Stimulated activated CD8-positive, alpha-beta memory T cell treated with anti-CD3 and anti-CD28 coated beads, Interleukin-4, amount 100 ng/mL, for 1 hour (primary cell): Measurements from ENCODE around the gene JMJD7.

ENCODE experiments used
- DNase-seq, 2 donors: peaks; one replicate each; pipeline ENCODE4 v3.0.0-alpha.2; 2020; ENCODE audit warnings: low read depth in 2 of 2, low spot score in 1 of 2

JMJD7 gene

DNA sequence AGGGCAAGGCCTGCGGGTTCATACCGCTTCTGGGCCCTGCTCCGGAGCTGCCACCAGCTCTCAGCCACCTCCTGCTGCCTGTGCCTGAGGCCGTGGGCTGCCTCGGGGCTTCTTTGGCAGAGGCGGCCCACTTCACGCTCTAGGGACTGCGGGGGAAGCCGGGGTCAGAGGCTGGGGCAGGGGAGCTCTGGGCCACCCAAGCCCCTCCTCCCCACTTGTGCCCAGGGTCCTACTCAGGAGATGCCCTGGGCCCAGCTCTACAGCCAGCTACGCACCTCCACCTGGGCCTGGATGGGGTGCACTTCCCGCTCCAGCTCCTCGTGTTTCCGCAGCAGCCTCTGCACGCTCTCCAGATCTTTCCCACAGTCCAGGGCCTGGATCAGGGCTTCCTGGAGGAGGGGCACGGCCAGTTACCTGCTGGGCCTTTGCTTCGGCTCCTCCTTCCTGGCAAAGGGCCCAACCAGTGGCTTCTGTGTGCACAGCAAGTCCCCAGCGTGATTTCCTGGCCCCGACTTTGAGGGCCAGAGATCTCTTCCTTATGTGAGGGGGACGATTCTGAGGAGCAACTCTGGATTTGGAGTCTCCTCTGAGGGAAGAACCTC, 34.7 kb downstream of the JMJD7 start:
- DNase-seq = no peak

DNA sequence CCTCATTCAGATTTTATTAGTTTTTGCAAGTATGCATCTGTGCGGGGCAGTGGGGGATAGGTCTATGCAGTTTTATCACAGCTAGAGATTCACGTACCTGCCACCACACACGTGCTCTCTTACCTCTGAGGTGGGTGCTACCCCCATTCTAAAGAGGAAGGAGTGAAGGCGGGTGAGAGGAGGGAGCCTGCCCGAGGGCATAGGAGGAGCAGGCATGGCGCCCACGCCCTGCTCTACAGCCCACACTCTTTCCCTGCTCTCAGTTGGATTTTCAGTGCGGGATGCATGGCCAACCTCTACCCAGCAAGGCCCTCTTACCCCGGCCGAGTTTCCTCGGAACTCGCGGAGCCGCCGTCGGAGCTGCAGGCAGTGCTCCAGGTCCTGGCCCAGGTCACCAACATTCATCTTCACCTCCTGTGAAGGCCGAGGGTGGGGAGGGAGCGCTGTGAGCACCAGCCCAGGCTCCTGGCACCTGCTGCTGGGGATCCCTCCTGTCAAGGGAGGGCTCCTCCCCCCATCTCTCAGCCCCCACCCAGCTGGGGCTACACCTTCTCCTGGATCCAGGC, 37.7 kb downstream of the JMJD7 start:
- DNase-seq = no peak

DNA sequence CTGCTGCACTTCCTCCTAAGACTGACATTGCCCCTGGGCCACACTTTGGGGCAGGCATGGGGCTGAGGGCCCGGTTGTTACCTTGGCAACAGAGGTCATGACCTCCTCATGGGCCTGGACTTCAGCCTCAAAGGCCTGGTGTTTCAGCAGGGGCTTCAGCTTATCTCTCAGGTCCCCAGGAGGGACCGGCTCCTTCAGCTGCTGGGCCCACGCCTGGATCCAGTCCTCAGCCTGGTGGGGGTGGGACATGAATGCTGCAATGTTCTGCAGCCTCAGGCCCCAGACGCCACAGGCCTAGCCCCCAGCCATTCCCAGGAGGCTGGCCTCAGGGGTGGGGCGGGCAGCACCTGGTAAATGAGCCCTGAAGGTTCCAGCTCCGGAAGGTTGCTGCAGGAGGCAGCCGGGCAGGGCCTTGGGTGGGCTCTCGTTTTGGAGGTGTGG, 38.4 kb downstream of the JMJD7 start:
- no peak for DNase-seq

DNA sequence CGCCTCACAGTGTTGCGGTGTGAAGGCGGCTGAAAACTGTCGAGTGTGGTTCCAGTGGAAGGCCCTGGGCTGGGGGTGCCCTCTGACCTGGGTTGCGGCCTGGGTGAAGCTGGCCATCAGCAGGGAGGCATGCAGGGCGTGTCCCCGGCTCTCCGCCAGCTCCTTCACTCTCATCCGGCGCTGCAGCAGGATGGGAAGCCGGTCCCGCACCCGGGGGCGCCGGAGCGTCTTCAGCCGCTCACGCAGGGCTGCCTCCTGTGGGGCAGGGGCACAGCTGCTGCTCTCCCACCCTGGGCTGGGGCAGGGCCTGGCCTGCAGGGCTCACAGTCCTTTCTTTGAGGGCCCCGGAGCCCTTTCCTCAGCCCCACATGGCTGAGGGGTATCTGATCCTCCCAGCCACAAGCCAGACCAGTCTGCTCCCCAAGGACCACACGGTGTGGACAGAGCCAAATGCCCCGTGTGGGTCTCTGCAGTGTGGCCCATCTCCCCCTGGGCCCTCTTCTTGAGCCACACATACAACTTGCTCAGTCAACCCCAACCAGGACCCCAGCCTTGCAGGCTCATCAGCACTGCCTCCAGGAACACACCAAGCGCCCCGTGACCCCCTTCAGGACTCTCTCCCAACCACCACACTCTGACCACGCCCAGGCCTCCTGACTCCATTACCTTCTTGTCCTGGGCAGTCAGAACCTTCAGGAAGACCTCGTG, 39.1 kb downstream of the JMJD7 start:
- DNase-seq = no peak

DNA sequence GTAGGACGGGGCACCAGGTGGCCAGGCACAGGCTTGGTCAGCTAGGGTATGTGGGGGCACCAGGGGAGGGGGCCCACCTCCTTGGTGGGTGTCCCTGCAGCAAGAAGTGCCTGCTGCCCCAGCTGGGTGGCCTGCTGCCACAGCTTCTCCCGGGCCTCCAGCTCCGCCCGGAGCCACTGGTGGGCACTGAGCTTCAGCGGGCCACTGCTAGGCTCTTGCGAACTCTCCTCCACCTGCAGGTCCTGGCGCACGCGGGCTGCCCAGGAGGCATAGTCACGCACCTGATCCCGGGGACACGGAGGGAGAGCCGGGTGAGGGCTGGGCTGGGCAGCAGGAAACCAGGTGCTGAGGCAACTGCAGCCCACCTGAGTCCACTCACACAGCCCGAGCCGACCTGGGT, 40.4 kb downstream of the JMJD7 start:
- DNase-seq = no peak

DNA sequence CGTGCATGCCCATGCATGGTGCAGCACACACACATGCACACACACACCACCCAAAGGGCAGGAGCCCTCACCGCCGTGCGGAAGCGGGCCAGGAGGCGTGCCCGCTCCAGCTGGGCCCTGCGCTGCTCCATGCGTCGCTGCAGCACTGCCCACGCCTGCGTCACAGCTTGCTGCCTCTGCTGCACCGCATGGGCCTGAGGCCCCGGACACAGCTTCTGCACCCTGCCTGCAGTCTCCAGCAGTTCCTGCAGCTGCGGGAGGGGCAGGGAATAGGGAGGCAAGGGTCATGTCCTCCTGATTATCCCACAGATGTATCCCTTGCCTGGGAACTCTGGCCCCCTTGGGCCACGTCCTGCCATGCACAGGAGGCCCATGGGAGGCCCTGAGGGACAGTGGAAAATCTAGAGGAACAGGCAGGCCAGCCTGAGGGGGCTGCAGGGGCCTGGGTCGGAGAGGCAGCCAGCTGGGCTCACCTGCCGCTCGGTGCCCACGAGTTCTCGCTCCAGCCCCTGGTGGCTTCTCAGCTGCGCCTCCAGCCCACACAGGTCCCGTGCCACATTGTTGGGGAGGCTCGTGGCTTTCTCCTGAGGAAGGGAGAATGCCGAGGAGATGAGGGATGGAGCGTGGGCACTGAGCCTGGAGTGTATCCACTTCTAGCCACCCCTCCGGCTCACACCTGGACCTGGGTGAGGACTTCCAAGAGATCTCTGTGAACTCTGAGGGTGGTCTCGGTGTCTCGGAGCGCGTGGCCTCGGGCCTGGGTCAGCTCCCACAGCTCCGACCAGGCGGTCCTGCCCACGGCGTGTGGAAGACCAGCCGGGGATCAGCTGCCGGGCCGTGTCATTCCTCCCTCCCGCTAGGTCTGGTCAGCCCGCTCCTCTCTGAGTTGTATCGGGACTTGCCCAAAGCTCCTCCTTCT, 42.1 kb downstream of the JMJD7 start:
- no peak for DNase-seq

DNA sequence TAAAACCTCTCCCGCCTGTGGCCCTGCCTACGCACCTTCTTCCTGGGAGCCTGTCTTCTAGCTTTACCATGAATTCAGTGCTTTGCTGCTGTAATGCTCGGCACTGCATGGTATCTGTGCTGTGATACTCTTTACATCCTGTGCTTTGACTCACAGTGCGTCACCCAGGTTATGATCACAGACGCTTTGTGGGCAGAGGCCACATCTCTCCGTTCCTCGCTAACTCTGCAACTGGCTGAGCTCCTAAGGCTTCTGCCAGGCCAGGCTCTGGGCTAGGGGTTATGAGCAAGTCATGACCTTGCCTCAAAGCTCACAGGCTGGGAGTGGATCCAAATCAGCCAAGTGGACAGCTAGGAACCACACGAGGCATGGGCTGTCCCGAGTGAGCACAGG, 42.8 kb downstream of the JMJD7 start:
- no peak for DNase-seq

DNA sequence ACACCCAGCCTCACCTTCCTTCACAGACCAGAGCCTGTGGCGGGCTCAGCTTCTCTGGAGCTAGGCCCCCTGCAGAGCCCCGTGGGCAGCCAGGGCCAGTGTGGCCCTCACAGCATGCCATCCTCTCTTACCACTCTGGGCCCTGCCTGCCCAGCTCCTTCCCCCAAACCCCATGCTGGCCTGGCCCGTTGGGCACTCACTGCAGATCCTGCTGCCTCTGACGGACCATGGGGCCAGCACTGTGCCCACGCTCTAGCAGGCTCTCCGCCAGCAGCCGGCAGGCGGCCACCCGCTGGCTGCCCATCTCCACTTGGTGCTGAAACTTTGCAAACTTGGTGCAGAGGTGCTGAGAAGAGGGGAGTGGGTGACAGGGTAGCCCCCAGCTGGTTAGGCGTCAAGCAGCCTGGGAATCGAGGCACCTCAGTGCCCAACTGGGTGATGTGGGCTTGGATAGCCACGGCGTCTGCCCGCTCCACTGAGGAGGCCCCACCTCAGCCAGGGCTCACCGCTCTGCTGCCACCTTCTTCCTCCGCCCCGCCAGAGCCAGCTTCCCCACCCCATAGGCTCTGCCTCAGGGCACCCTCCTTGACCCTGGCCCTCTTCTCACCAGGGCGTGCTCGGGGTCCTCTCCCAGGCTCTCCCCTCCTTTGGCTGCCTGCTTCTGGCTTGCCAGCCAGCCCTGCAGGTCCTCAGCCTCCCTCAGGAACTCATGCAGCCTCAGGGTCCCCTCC, 43.4 kb downstream of the JMJD7 start:
- no peak for DNase-seq

DNA sequence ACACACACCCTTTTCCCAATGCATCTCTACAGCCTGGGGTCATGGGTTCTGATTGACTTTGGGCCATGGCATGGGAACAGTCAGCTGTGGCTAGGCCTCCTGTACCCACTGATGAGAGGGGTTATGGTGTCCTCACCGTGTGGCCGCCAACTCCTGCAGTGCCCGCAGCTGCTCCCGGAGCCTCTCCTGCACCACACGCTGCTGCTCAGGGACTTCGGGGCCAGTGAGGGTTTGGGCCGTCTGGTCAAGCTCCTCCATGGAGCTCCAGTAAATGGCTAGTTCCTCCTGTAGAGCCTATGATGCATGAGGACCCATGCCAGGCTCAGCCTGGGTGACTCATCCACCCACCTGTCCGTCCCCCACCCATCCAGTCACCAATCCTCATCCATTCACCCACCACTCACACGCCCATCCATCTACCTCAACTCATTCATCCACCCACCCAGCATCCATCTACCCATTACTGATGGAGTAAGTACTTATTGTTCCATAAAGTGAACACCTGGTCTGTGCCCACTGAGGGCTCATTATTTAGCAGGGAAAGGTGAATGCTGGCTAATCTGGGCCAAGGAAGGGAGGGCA, 44.4 kb downstream of the JMJD7 start:
- no peak for DNase-seq

DNA sequence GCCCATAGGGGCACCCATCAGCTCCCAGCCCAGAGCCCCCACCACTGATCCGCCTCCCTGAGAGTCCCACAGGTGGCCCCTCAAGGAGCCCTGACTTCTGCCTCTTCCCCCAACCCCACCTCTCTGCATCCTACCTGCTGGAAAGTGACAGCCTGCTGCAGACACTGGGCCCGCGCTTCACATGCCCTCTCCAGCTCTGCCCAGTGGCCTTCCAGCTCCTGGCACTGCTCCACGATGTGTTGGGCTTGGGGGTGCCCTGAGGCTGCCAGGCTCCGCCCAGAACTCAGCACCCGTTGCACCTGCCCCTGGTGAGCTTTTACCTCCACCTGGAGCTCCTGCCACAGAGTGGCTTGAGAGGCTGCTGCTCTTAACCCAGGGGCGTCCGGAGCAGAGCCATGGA, 45.8 kb downstream of the JMJD7 start:
- no peak for DNase-seq

DNA sequence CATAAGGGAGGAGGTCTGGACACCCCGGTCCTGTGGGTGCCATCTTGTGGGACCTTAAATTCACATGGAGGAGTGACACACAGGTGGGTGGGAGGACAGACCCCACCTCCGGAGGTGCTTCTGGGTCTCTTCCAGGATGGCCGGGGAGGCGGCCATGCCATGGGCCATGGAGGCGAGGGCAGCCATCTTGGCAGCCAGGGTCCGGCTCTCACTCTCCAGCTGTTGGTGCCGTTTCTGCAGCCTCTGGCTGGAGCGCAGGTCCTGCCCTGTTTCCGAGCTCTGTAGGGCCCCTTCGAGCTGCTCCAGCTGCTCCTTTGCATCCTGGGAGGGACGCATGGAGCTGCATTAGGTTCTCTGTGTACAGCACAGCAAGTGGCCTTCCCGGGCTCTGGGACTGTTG, 46.8 kb downstream of the JMJD7 start:
- no peak for DNase-seq

DNA sequence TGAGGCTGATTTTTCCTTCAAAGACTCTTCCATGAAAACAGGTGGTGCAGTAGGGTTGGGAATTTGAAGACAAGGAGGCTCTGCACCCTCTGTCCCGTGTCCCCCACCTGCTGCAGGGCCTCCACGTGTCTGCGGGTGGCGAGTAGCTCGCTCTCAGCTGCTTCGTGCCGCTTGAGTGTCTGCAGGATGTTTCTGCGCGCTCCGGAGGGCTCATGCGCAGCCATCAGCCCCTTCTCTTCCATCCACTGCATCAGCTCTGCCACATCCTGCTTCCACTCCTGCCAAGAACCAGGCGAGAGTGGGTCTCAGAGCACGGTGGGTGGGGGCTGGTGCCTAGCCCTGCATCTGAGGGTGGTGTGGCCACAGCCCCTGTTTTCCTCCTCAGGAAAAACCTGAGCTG, 48.1 kb downstream of the JMJD7 start:
- no peak for DNase-seq

DNA sequence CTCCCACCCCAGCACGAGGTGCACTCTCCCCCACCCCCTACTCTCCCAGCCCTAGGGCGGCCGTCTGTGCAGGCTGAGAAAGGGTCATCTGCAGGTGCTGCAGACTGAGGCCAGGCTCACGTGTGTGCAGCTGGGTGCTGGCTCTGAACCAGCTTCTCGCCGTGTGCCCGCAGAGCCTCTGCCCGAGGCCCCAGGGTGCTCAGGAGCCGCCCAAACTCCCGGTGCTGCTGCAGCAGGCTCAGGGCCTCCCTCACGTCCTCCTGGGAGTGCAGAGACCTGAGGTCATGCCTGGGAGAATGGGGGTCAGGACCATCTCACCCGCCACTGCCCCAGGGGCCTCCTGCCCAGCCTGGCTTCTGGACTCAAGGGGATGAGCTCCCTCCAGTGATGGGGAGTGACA, 48.8 kb downstream of the JMJD7 start:
- no peak for DNase-seq

DNA sequence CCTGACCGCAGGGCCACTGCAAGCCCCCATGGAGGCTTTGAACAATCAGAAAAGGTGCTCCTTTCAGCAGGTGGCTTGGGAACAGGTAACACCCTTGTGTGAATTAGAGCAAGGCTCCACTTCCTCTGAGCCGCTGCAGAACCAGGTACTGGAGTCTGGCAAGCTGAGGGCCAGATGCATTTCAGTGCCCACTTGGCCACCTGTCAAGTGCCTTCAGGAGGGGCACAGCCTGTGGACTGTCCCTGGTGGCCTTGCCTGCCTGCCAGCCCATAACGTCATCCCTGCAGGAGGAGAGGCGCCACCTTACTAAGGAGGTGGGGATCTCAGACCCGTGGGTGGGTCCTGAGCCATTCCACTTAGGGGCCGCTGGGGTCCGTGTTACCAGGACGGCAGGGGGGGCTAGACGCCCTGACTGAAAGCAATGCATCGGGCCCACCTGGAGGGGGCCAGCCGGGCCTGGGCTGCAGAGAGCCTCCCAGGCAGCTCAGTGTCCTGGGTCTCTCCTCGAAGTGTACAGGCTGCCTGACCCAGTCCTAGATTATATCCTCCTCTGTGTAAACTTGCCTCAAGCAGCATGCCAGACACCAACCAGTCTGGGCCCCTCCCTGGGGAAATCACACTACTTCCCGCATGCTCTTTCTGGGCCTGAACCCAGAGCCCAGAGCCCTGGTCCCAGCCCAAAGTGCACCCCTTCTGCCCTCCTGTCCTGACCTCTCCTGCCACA, 49.9 kb downstream of the JMJD7 start:
- no peak for DNase-seq

DNA sequence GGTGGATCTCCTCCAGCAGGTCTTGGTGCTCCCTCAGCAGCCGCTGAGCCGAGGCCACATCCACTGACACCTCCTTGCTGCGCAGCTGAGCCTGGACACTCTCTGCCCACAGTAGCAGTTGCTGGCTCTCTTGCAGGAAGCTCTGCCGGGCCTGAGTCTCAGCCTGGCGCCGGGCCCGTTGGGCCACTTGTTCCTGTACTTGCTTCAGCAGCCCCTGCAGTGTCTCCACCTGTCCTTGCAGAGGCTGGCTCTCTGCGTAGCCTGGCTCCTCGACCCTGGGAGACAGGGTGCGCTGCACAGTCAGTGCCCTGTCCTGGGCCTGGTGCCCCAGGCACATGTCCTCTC, 50.4 kb downstream of the JMJD7 start:
- DNase-seq = no peak

DNA sequence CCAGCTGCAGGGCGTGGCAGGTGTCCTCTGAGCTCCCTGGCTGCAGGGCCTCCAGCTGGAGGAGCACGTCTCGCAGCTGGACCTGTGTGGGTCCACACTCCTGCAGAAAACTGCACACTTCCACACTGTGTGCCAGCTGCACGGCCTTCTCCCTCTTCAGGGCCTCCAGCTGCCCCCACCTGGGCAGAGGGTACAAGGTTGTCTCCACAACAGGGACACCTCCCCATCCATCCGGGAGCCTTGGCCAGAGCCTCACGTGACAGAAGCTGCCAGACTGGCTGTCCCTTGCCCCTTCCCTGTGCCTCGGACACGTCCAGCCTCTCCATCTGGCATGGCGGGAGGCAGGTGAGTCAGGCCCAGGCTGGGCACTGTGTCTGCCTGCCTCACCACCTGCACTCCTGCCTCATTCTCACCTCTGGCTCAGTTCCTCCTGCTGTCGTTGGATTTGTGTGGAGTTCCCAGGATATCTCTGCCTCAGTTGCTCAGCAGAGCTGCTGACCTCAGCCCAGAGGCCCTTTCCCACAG, 51.5 kb downstream of the JMJD7 start:
- no peak for DNase-seq

DNA sequence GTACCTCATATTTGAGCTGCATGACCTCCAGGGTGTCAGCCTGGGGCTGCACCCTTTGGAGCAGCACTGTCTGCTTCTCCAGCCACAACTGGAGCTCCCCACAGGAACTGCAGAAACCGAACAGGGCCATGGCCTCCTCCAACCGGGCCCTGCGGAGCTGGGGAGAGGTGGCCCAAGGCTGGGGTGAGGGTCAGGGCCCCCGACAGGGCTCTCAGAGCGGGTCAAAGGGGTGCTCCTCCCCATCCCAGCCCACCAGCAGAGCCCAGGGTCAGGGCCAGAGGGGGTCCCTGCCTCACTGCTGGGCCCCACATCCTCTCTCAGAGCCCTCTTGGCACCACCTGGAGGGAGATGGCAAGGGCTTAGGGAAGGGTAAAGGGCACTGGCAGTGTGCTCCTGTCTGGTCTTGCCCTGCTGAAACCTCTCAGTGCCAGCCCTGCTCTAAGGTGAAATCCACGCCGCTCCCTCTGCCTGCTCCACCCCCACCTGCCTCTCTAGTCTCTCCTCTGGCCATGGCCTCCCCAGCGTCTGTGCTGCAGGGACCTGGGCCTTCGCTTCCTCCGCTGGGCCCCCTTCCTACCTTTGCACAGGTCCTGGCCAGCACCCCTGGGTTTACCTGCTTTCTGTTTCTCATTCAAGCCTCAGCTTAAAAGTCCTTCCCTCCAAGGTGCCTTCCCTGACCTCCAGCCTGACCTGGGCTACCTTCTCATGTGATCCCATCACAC, 52.4 kb downstream of the JMJD7 start:
- no peak for DNase-seq

DNA sequence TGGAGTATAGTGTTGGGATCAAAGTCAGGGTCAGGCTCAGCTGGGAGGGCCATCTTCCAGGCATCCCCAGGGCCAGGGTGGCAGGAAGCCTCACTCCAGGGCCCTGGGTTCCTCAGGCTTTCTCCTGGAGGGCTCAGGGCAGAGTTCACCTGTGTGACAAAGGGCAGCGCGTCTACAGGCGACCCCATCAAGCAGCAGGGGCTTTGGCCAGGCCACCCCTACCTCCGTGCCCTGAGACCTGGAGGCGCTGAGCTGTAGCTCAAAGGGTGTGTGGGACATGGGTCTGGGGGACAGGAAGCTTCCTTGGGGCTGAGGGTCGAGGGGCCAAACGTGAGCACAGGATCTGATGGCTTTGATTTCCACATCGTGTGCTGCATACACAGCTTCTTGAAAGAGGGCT, 53.2 kb downstream of the JMJD7 start:
- no peak for DNase-seq

DNA sequence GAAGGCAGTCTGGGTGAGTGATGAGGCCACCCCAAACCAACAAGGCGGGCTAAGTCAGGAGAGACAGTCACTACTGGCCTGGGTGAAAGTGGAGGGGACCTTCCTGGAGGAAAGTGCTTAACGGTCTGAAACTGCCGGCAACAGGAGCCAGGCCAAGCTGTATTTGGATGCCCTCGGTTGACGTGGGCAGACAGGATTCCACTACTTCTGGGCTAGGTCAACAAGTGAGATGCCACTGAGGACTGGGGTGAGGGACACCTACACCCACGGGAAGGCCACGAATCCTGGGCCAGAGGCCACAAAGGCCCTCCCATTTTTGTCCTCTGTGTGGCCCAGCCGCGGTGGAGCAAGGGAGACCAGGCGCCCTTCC, 53.6 kb downstream of the JMJD7 start:
- DNase-seq = no peak
